AG09319 (cell line): ENCODE data around the gene NECTIN1.
A peak's percentile ranks its signal among the peaks of the same experiment; 100 is the strongest.

Experiments
- DNase-seq: peaks from one replicate; pipeline ENCODE4 v3.0.0-alpha.2; 2010; ENCODE audit warnings: low read depth; ENCODE audit errors: extremely low read depth
- TF ChIP-seq, protein P1 (sequence below): IDR thresholded peaks from 2 replicates; pipeline ENCODE4 v1.5.1; 2011; ENCODE audit warnings: low read depth, mild to moderate bottlenecking, inconsistent platforms, low read length, moderate library complexity

Gene NECTIN1

DNA sequence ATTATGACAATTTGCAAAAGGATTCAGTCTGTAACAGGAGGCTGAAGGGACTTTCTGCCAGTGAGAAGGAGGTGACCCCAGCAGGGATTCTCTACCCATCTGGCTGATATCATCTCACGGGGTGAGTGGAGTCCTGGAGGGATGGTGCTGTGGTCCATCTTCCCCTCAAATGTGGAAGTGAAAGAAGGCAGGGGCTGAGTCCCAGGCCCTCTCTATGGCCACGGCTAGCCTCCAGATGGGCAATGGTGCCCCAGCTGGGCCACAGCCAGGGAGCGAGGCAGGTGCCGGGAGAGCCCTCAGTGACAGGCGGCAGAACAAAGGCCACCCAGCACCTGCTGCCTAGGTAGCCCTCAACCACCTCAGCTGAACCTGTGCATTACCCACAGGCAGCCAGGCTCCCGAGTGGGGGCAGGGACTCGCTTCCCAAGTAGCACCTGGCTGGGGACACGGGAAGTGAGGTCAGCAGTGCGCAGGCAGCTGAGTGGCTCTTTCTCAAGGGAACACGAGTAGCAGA lies 6.7 kb downstream of the NECTIN1 start:
- TF ChIP-seq, protein P1, sequence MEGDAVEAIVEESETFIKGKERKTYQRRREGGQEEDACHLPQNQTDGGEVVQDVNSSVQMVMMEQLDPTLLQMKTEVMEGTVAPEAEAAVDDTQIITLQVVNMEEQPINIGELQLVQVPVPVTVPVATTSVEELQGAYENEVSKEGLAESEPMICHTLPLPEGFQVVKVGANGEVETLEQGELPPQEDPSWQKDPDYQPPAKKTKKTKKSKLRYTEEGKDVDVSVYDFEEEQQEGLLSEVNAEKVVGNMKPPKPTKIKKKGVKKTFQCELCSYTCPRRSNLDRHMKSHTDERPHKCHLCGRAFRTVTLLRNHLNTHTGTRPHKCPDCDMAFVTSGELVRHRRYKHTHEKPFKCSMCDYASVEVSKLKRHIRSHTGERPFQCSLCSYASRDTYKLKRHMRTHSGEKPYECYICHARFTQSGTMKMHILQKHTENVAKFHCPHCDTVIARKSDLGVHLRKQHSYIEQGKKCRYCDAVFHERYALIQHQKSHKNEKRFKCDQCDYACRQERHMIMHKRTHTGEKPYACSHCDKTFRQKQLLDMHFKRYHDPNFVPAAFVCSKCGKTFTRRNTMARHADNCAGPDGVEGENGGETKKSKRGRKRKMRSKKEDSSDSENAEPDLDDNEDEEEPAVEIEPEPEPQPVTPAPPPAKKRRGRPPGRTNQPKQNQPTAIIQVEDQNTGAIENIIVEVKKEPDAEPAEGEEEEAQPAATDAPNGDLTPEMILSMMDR, result no peak
- DNase-seq, result no peak

DNA sequence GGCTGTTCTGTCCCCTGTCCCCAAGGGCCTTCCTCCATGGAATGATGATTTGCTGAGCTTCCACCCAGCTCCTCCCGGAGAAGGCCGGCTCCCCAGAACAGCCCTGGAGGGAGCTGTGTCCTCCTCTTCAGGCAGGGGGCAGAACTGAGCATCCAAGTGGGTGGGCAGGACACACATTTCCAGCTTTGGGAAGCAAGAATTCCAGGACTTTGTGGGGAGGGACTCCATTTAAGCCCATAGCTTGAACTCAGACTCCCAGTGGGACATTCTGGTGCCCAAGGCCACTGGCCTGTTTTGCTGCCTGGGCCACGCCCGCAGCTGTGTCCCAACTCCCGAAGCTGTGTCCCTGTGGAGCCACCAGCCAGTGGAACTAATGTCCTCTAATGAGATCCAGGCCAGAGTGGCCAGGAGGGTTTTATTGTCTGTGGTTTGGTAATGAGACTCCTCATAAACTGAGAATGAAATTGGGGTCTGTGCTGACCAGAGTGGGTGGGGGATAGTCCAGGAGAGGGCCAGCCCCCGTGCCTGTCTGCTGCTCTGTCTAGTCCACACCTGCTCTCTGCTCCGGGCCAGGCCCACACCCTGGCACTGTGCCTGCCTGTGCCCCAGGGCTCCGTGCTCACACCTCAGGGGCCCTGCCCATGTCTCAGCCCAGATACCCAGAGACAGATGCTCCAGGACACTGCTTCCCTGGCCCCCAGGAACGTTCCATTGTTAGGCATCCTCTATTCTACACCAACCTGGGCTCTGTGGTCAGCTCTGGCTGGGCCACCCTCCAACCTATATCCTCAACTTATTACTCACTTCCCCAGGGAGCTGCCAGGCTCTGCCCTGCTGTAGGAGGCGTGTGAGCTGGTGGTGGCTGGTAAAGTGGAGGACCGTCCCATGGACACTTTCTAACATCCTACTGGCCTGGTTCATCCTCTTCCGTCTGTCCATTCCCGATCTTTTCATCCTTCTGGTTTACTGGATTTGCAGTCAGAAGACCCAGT lies 7.6 kb downstream of the NECTIN1 start:
- DNase-seq, result no peak
- TF ChIP-seq, protein P1, result peak; percentile 47

DNA sequence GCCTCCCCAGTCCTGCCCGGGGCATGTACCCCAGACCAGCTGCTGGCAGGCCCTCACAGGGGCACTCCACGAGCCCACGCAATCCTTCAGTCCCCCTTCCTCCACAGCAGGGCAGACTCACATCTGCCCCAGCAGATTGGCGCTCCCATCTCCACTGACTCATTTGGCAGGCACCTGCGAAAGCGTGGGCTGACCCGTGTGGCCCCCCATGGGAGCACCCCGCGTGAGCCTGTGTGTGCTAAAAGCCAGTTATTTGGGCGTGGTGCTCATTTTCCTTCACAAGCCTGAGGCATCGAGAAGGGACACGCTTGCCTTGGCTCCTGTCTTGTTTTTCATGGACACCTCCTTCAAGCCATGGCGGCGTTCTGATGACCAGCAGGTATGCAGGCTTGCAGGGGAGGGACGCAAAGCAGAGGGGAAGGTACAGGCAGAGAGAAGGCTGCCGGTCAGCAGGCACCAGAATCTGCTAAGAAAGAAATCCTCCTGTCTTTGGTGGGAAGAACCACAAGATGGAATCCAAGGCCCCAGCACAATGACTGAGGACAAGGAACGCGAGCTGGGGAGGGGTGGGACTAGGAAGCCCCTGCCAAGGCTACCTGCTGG lies 8.6 kb downstream of the NECTIN1 start:
- DNase-seq, result no peak
- TF ChIP-seq, protein P1, result no peak

DNA sequence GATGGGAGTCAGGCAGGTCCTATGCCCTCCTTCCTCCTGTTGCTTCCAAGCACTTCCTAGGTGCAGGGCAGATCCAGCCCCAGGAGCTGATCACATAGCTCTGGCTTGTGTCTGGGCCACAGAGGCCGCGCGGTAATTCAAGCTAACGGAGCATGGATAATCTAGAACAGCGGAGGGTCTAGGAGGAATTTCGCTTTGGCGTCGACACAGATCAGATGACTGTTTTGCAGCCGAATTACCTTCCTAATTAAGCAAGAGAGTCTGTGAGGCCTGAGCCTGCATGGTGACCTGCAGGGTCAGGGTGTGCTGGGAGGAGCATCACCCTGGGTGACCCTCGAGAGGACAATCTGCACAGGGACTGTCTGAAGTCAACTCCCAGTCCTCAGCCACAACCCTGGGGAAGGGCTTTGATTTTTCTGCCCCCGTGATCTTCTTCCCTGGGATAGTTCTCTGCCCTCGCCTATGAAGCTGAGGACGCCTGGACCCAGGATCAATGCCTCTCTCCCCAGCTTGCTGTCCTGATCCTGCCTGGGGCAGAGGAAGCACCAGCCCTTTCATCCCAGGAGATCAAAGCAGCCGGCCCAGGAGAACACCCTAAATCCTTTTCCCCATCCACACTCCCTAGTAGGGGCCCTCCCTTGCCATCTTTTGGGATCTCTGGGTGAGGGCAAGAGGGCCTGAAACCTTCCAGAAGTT lies 11.0 kb downstream of the NECTIN1 start:
- TF ChIP-seq, protein P1, result no peak
- no peak for DNase-seq

DNA sequence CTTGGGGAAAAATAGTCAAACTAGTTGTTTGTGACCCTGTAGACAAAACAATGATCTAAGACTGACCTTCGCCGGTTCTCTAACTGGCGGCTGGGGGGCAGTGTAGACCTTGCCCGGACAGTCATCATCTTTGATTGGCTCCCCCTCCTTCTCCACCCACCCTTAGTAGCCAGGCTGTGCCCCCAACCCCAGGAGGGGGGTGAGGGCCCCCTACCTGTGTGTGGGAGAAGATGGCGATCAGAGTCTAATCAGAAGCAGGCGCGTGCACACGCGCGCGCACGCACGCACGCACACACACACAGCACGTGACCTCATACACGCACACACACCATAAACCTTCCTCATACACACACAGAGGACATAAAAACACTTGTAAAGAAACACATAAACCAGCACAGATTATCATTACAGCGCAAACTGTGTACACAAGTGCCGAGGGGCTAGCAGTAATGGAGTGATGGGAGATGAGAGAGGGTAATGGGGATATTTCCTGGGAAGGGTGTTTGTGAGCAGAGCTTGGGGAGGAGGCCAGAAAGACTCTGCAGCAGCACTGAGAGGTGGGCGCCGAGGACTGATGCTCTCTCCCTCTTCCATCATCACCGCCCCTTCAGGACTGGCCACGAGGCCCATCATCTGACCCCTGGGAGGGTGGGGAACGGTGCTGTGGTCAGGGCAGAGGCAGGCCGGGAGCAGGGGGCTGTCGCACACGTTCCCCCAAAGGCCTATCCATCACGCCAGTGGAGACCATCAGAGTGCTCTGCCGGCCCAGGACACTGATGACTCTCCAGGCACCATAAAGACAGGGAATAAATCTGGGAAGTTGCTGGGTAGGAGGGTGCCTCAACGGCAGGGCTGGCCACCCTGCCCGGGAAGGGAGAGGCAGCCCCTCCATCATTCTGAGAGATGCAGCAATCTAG lies 12.2 kb downstream of the NECTIN1 start:
- DNase-seq, result no peak
- TF ChIP-seq, protein P1, result no peak

DNA sequence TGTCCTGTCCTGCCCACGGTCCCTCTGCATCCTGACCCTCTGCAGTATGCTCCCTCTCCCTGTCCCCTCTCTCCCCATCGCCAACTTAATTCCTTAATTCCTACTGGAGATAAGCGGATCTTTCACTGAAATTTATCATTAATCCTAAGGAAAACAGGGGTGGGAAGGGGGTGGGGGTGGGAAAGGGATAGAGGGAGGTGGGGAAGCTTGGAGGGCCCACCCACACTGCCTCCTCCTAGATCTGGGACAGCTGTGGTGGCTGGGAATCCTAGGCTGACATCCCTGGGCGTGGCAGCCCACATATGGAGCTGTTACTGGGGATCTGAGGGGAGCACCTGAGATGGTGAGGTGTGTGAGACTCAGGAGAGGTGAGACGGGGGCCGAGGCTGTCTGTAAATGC lies 14.4 kb downstream of the NECTIN1 start:
- no peak for DNase-seq
- TF ChIP-seq, protein P1, result no peak
